HG03457 (cell line): ENCODE measurements around the gene DLGAP5.
A peak's percentile ranks its signal among the peaks of the same experiment; 100 is the strongest.

Experiments used
- ATAC-seq: cut with Tn5 transposase; IDR thresholded peaks from one replicate; pipeline ENCODE4 v1.9.1; 2021; ENCODE audit warnings: moderate number of reproducible peaks; ENCODE audit not compliant: unreplicated experiment

Gene DLGAP5

DNA sequence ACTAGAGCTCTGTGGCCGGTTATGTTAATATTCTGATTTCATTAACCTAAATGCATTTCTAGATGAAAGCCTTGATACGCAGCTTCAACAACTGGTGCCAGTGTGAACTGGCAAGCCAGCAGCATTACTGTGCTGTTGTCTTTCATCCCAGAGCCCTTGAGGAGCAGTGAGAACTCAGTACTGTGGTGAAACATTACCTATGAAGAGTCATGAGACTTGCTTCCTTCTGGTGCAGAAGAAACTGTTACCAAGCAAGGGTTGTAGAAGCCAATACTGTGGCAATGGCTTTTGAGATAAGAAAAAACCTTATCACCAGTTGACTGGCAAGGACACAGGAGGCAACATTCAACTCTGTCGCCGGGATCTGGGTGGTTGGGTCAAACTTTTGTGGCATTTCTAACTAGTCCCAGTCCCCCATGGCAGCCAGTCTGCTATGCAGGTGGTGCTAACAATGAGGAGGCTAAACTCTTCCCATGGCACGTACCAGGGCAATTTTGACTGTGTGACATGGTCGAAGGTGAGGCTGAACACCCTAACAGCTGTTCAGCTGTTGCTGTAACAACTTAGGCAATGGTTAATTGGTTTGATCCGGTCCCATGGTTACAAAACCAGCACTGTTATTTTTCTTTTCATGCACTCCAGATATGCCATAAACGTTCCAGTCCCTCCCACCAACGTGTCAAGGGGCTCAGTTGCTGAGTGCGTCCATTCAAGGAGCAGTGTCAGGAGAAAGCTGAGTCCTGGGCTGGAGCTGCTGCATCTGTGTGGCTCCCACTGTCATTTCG, 74.9 kb downstream of the DLGAP5 start:
- no peak for ATAC-seq

GRCh38 chr14:55115861-55116245, 75.5 kb downstream of the DLGAP5 start:
- no peak for ATAC-seq

- no peak for ATAC-seq
Observed at GRCh38 chr14:55115460-55115859, 75.9 kb downstream of the DLGAP5 start.

DNA sequence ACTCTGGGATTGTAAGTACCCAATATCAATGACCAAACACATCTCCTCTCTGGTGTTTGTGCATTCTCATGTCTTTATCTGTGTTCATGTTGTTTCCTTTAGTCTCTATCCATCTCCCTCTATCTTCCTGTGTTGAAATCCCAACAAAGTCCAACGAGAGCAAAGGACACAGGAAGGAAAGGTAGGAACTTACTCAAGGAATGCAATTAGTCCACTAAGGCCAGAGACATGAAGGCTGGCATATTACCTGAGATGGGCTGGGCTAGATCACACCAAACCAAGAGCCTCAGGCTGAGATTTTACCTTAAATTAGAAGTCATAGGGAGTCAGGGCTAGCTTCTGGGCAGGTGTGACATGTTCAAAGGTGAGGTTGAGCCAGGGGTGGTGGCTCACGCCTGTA, 76.7 kb downstream of the DLGAP5 start:
- no peak for ATAC-seq

DNA sequence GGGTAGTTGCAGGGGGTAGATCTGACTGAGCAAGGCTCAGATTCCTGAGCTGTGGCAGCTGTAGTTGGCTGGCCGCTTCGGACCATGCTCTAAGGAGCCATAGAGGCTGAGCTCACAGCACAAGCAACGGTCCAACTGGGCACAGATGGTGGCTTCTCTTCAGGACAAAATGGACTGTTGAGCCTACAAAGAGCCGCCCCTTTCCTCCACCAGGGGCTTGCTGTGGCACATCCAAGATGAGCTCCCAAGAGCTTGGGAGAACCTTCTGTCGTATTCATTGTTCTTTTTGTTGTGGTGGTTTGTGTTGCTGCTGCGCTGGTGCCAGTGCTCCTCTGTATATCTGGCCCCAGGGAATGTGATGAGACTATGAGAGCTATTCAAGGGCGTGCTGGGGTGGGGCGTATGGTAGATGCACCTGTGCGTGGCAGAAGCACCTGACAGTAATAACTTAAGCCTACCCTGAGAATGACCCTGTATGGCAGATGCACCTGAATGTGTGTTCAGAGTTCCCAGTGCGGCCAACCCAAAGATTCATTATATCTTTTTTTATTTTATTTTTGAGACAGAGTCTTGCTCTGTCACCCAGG, 80.2 kb downstream of the DLGAP5 start:
- no peak for ATAC-seq

DNA sequence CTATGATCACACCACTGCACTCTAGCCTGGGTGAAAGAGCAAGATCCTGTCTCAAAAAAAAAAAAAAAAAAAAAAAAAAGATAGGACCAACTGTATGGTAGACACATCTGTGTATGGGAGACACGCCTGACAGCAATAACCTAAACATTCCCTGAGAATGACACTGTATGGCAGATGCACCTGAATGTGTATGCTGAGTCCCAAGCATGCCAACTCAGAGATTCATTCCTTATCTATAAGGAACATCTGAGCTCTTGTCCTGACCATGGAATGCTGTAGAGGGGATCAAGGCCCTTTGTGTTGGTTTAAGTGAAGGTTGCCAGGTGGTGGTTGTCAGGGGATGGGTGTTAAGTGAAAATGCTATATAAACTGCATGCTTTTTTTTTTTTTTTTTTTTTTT, 81.5 kb downstream of the DLGAP5 start:
- ATAC-seq, result no peak

- ATAC-seq, result no peak
Observed at GRCh38 chr14:55107766-55108554, 83.4 kb downstream of the DLGAP5 start.

- ATAC-seq, result no peak
Observed at GRCh38 chr14:55105991-55106390, 85.4 kb downstream of the DLGAP5 start.

- no peak for ATAC-seq
Observed at GRCh38 chr14:55103971-55104954, 87.1 kb downstream of the DLGAP5 start.

DNA sequence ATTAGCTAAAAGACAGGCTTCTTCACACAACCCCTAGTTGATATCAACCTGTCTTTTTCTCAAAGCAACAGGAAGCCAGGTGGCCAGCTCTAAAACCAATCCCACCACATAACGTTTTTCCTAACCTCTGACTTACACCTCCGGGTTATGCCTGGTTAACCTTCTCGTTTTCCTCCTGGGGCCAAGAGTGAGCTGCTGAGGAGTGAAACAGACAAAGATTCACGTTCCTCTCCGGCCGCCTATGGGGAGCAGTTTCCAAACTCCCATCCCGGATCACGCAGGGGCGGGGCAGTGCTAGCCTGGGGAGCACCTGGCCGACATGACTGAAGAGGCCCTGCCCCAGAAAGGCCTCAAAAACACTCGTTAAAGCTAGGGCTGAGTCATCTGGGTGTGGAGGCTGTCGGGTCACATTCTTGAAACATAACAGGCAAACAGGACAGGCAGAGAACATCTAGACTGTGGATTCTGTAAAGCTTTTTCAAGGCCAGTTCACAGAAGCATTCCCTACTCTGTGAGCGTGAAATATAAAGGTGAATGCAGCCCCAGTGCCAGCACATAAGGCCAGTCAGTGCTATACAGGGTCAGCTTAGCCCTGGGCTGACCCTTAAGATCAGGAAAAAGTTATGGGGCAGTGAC, 88.3 kb downstream of the DLGAP5 start:
- ATAC-seq, result no peak

DNA sequence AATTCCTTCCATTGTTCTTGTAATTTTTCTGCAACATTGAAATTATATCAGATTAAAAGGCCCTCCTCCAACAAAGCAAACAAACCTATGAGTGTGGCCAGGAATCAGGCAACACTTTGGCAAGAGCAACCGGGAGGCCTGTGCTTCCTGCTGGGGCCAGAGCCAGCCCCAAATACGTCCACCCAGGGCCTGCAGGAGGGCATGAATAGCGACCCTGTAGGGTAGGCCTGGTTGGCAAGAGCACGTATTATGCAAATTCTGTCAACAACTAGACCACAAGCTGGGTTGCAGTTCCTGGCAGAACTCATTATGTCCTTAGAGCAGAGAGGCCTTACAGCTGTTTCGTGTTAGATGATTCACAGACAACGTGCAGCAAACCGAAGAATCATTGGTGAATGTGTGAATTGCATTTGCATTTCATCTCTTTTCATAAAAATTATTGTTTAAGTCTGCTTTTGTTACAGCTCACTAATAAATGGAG, 89.2 kb downstream of the DLGAP5 start:
- peak; percentile 62 for ATAC-seq

DNA sequence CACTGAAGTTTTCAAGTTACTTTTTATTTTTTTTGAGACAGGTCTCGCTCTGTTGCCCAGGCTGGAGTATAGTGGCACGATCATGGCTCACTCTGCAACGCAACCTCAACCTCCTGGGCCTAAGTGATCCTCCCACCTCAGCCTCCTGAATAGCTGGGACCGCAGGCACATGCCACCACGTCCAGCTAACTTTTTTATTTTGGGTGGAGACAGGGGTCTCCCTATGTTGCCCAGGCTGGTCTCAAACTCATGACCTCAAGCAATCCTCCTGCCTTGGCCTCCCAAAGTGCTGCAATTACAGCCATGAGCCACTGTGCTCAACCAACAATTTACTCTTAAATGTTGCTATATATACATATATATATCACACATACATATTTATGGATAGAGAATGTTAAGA, 89.7 kb downstream of the DLGAP5 start:
- ATAC-seq, result no peak

DNA sequence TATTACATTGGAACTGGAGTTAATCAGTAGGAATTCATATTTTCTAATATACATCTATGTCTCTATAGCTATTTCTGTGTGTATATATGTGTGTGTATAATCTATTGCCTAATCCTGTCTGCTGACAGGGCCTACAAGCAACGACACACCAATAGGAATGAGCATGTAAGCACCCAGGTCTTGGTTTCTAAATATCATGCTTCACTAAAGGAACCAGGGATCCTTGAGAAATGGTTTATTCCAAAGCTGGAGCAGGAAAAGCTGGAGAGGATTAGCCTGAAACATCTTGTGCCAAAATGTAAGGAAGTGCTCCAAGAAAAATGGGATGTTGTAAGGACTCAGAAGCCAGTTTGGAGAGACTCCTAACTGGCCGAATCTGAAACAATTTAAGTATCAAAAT, 91.6 kb downstream of the DLGAP5 start:
- ATAC-seq, result no peak

DNA sequence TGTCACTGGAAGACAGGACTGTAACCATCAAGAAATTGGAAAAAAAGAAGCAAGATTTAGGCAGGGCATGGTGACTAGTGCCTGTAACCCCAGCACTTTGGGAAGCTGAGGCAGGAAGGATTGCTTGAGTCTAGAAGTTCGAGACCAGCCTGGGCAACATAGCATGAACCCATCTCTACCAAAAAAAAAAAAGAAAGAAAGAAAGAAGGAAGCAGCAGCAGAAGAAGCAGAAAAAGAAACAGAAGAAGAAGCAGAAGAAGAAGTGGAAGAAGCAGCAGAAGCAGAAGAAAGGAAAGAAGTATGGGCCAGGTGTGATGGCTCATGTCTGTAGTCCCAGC, 92.9 kb downstream of the DLGAP5 start:
- ATAC-seq, result no peak
